GM21717 (cell line): ENCODE measurements around the gene GRIK4.
A peak's percentile ranks its signal among the peaks of the same experiment; 100 is the strongest.
"Not testable (repeated sequence)": the region's sequence is repeated elsewhere in the genome, so short reads cannot be mapped to it uniquely, and the experiment has no call there.

Experiments used
- ATAC-seq: cut with Tn5 transposase; IDR thresholded peaks from one replicate; pipeline ENCODE4 v1.9.1; 2021; ENCODE audit warnings: mild to moderate bottlenecking, moderate library complexity; ENCODE audit not compliant: unreplicated experiment

Gene GRIK4

GRCh38 chr11:120765710-120766109 is 254.2 kb downstream of the GRIK4 start:
- ATAC-seq, result not testable (repeated sequence)

GRCh38 chr11:120766318-120766717 is 254.8 kb downstream of the GRIK4 start:
- no peak for ATAC-seq

GRCh38 chr11:120768949-120769348 is 257.4 kb downstream of the GRIK4 start:
- ATAC-seq, result no peak

GRCh38 chr11:120769906-120770305 is 258.4 kb downstream of the GRIK4 start:
- ATAC-seq, result no peak

- no peak for ATAC-seq
These were observed 260.1 kb downstream of the GRIK4 start for GRCh38 chr11:120771551-120772060.

- peak; percentile 78 for ATAC-seq
These were observed 262.0 kb downstream of the GRIK4 start for GRCh38 chr11:120773501-120774031.

- ATAC-seq, result no peak
These were observed 263.2 kb downstream of the GRIK4 start for GRCh38 chr11:120774591-120775386.

GRCh38 chr11:120775986-120776951 is 264.7 kb downstream of the GRIK4 start:
- no peak for ATAC-seq

- ATAC-seq, result no peak
These were observed 267.3 kb downstream of the GRIK4 start for GRCh38 chr11:120778685-120779490.

GRCh38 chr11:120780239-120780638 is 268.7 kb downstream of the GRIK4 start:
- ATAC-seq, result no peak

GRCh38 chr11:120781486-120782120 is 270.1 kb downstream of the GRIK4 start:
- ATAC-seq, result no peak

- ATAC-seq, result no peak
These were observed 273.2 kb downstream of the GRIK4 start for GRCh38 chr11:120784566-120785251.

- ATAC-seq, result no peak
These were observed 274.0 kb downstream of the GRIK4 start for GRCh38 chr11:120785576-120785975.

GRCh38 chr11:120786206-120786735 is 274.7 kb downstream of the GRIK4 start:
- ATAC-seq, result no peak

GRCh38 chr11:120787224-120787623 is 275.7 kb downstream of the GRIK4 start:
- not testable (repeated sequence) for ATAC-seq

- no peak for ATAC-seq
These were observed 277.8 kb downstream of the GRIK4 start for GRCh38 chr11:120789391-120789790.

GRCh38 chr11:120792306-120792705 is 280.8 kb downstream of the GRIK4 start:
- ATAC-seq, result no peak

- no peak for ATAC-seq
These were observed 281.6 kb downstream of the GRIK4 start for GRCh38 chr11:120793150-120793549.
